ENCODE results near the gene STXBP5. TPM values are rescaled to one million over a fixed set of nuclear protein-coding genes. Genes with fewer than 3 reads are reported as not detected.

Gene STXBP5
- total and polyA plus RNA-seq, 2 of the 4 experiments (the other 2 are of a cell fraction) = 13.2 to 46.4 TPM

- TF ChIP-seq SMC3 (IDR thresholded peaks at IDR 0.05; ENCODE audit: low read depth, low read length) (no peak), MAZ (IDR thresholded peaks at IDR 0.05; ENCODE audit: borderline replicate concordance, low read depth, low read length) (no peak), RCOR1 (IDR thresholded peaks at IDR 0.05; ENCODE audit: insufficient replicate concordance, low read length) (no peak), MAFK (IDR thresholded peaks at IDR 0.05; ENCODE audit: low read depth, low read length) (no peak), NFE2L2 (IDR thresholded peaks at IDR 0.05; ENCODE audit: low read depth, low read length) (no peak), CEBPB (IDR thresholded peaks at IDR 0.05; ENCODE audit: low read depth, low read length) (no peak), RFX5 (IDR thresholded peaks at IDR 0.05; ENCODE audit: low read depth, low read length) (no peak), CTCF (conservative IDR thresholded peaks at IDR 0.05; ENCODE audit: low read depth, low read length) (no peak), MXI1 (IDR thresholded peaks at IDR 0.05; ENCODE audit: borderline replicate concordance, low read depth, low read length) (no peak), BHLHE40 (IDR thresholded peaks at IDR 0.05; ENCODE audit: low read depth, low read length) (no peak), POLR2A (IDR thresholded peaks at IDR 0.05; ENCODE audit: low read depth, low read length) (no peak), RAD21 (IDR thresholded peaks at IDR 0.05; ENCODE audit: low read length) (no peak), ELK1 (IDR thresholded peaks at IDR 0.05; ENCODE audit: borderline replicate concordance, low read depth, low read length) (no peak), FOS (IDR thresholded peaks at IDR 0.05; ENCODE audit: low read depth, low read length) (no peak), CHD1 (IDR thresholded peaks at IDR 0.05; ENCODE audit: low read depth, low read length) (no peak), USF2 (IDR thresholded peaks at IDR 0.05; ENCODE audit: low read depth, low read length) (no peak)
- Histone ChIP-seq H2AK9ac (replicated peaks; ENCODE audit: low read depth, low read length, poor library complexity) (no peak overlapping the region), H2AK5ac (ENCODE audit: low read depth, low read length) (no peak overlapping the region), H3K27ac (ENCODE audit: insufficient read depth, low read length) (no peak overlapping the region), H3K4ac (ENCODE audit: low read depth, low read length) (no peak overlapping the region), H3K4me1 (ENCODE audit: control insufficient read depth, insufficient read depth, low read length) (no peaks in the 10 kb centered on the region), H3K9ac (ENCODE audit: low read depth, low read length) (no peak overlapping the region), H3K4me3 (ENCODE audit: insufficient read depth, low read depth, low read length) (no peak overlapping the region), H3K4me2 (ENCODE audit: low read depth, low read length) (no peak overlapping the region), H3K14ac (replicated peaks; ENCODE audit: low read depth, low read length) (no peak overlapping the region), H3K79me1 (ENCODE audit: low read depth in 1 of 2, low read length in 2 of 2) (peaks cover 5 to 8% of the 10 kb centered on the region in 2 experiments; a peak in 3 of 4 replicates), H4K8ac (ENCODE audit: low read depth in 2 of 2, low read length in 2 of 2) (no peak overlapping the region), H2AFZ (replicated peaks; ENCODE audit: low read length, poor library complexity) (no peak overlapping the region), H2BK15ac (ENCODE audit: low read depth, low read length) (no peak overlapping the region), H3K56ac (ENCODE audit: extremely low read depth, insufficient read depth, low read length) (no peak overlapping the region), H2BK5ac (ENCODE audit: low read depth, low read length, poor library complexity, severe bottlenecking) (no peak overlapping the region), H4K91ac (ENCODE audit: insufficient read depth, low read depth, low read length) (no peak overlapping the region), H3K18ac (ENCODE audit: low read depth, low read length) (no peak overlapping the region), H3K9me3 (ENCODE audit: control insufficient read depth, insufficient read depth, low read length) (peaks cover 3% of the 10 kb centered on the region; the same call in 1 of the 2 replicates), H3K27me3 (ENCODE audit: control insufficient read depth, insufficient read depth, low read length) (no peaks in the 10 kb centered on the region), H3K23ac (ENCODE audit: low read depth, low read length) (no peak overlapping the region), H2BK20ac (ENCODE audit: low read depth, low read length) (no peak overlapping the region), H2BK120ac (ENCODE audit: low read depth, low read length) (no peak overlapping the region), H3K36me3 (ENCODE audit: control insufficient read depth, insufficient read depth, low read length) (peaks cover 20% of the 10 kb centered on the region), H3K9me1 (ENCODE audit: insufficient read depth, low read length) (no peaks in the 10 kb centered on the region), H4K5ac (ENCODE audit: low read depth, low read length) (no peak overlapping the region), H4K20me1 (ENCODE audit: insufficient read depth, low read length) (no peaks in the 10 kb centered on the region)
- DNase-seq = no peak
- intact Hi-C loops (cut with micrococcal nuclease) (no loop called here), dilution Hi-C loops (cut with HindIII; ENCODE audit: low sequenced_read_pairs, unreplicated experiment) (no loop called here), in situ Hi-C loops (cut with MboI; ENCODE audit: low sequenced_read_pairs) (no loop called here)
- BruUV-seq (replicated peaks) = no TSS peak
- CTCF ChIA-PET = interaction anchor here (0.7 to 0.8 kb wide), 2 partner anchors 60 to 1507 kb away, joined by 3 read pairs; no protein-coding TSS in a partner anchor
- POLR2A ChIA-PET (ENCODE audit: unreplicated experiment) = no interaction called here
- ATAC-seq (ENCODE audit: low read depth) = no peak
- 90% methylated on average over 3 of the region's 16 CpGs; no CpG with 5 or more reads in 1 of the 2 experiments for WGBS, 2 experiments (ENCODE audit: extremely low coverage in 2 of 2, insufficient read length in 1 of 2)
Measured at GRCh38 chr6:147251072-147251471, 46.9 kb downstream of the STXBP5 start.

All from IMR-90 (cell line).